Measurements from ENCODE around the gene TLK1. TPM values are rescaled to one million over a fixed set of nuclear protein-coding genes. Genes with fewer than 3 reads are reported as not detected.

TLK1 gene
- total RNA-seq, 4 donors from 2014 or later = 24.9 to 60.4 (median 38.3) TPM

DNA sequence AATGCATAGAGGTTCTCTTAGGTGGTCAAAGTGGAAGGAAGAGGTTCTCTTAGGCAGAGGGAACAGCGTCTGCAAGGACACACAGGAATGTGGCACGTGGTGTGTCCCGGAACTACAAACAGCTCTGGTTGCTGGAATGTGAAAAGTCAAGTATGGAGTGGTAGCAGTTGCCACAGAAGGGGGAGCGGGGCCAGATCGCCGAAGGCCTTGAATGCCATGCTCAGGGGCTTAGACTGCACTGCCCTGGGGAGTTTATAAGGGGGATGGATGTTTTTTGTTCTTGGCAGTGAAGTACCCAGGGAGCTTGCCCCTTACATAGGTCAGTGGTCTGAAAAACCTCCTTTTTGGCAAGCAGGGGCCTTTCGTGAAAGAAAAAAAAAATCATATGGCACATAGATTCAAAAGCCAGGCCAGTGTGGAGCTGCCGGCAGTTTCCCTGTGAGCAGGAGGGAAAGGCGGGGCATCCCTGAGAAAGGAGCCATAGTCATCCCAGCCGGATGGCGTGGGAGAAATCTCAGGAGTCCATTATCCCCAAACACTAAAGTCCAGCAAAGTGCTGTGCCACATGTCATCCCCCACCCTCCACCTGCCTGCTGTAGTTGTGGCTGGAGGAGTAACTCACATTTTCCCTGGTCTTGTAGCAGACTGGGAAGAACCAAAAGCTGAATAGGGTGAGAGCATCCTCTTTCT lies 186.2 kb downstream of the TLK1 start:
- H3K4me1 ChIP-seq = peaks cover 21% of the 10 kb centered on the region
- H3K9me3 ChIP-seq = no peaks in the 10 kb centered on the region
- no peak overlapping the region for H3K27ac ChIP-seq
- TF ChIP-seq POLR2AphosphoS5 (IDR thresholded peaks at IDR 0.05) (no peak), POLR2A (IDR thresholded peaks at IDR 0.05) (no peak), EP300 (IDR thresholded peaks at IDR 0.05) (no peak)
- TF ChIP-seq, protein P1, sequence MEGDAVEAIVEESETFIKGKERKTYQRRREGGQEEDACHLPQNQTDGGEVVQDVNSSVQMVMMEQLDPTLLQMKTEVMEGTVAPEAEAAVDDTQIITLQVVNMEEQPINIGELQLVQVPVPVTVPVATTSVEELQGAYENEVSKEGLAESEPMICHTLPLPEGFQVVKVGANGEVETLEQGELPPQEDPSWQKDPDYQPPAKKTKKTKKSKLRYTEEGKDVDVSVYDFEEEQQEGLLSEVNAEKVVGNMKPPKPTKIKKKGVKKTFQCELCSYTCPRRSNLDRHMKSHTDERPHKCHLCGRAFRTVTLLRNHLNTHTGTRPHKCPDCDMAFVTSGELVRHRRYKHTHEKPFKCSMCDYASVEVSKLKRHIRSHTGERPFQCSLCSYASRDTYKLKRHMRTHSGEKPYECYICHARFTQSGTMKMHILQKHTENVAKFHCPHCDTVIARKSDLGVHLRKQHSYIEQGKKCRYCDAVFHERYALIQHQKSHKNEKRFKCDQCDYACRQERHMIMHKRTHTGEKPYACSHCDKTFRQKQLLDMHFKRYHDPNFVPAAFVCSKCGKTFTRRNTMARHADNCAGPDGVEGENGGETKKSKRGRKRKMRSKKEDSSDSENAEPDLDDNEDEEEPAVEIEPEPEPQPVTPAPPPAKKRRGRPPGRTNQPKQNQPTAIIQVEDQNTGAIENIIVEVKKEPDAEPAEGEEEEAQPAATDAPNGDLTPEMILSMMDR (IDR thresholded peaks at IDR 0.05) = no peak
- WGBS = 53% methylated on average over 11 of the region's 11 CpGs
- no peaks in the 10 kb centered on the region for H3K36me3 ChIP-seq
- peak overlapping the region; percentile 76 for H3K4me3 ChIP-seq
- DNase-seq (ENCODE audit: low spot score in 2 of 2) = no peak
- no peaks in the 10 kb centered on the region for H3K27me3 ChIP-seq

DNA sequence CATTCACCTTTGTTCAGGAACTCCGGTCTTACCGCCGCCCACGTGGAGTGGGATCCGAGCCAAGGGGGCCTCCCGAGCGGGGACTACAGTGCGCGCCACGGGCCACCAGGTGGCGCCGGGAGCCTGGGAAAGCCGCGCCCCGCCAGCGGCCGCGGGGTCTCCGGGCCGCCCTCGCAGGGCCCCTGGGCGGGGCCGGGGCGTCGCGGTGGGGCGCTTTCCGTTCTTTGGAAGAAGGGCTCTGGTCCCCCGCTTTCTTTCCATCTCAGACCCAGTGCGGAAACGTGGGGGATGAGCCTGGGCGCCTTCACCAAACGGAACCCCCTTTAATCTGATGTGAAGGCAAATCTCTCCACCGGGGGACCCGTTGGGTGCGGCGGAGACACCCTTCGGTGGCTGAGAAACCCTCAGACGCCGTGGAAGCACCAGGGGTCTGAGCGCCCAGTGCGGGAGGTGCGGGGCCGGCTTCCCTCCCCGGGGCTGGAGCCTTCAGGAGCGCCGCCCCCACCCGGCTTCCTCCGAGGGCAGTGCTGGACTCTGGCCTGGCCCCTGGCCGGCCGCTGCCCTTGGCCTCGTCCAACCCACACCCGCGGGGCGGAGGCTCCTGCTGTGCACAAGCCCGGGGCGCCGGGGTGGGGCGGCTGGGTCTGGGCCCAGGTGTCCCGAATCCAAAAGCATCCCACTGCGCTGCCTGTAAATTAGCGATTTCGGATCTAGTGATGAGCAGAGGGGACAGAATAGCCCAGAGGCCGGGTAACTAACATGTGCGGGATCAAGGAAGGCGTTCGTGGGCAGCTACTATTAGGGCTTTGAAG lies 187.0 kb downstream of the TLK1 start:
- 16% methylated on average over 15 of the region's 67 CpGs for WGBS
- TF ChIP-seq POLR2A (IDR thresholded peaks at IDR 0.05) = no peak
- TF ChIP-seq, protein P1 (IDR thresholded peaks at IDR 0.05) = peak; percentile 97 to 99
- no peaks in the 10 kb centered on the region for H3K36me3 ChIP-seq
- H3K4me1 ChIP-seq = peaks cover 21% of the 10 kb centered on the region
- no peaks in the 10 kb centered on the region for H3K9me3 ChIP-seq
- peak; percentile 91 to 92 for DNase-seq (ENCODE audit: low spot score in 2 of 2)
- H3K27ac ChIP-seq = peak overlapping the region; percentile 71
- H3K27me3 ChIP-seq = no peaks in the 10 kb centered on the region
- peak overlapping the region; percentile 76 for H3K4me3 ChIP-seq

DNA sequence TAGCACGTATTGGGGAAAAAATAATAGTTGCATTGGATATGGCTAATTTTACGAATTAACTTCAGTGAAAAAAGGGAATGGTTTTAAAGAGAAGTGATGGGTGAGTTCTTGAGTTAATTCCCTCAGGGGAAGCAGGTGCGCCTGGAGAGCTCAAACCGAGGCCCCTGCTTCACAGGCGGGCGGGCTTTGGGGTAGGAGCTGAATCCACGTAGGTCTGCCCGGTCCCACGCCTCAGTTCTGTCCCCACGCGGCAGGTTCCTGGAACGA lies 187.5 kb downstream of the TLK1 start:
- Histone ChIP-seq H3K9me3 (no peaks in the 10 kb centered on the region), H3K27ac (no peak overlapping the region), H3K4me1 (peaks cover 21% of the 10 kb centered on the region), H3K27me3 (no peaks in the 10 kb centered on the region), H3K36me3 (peaks cover 4% of the 10 kb centered on the region), H3K4me3 (peak overlapping the region; percentile 76)
- TF ChIP-seq, protein P1 (IDR thresholded peaks at IDR 0.05) = no peak
- TF ChIP-seq POLR2A (IDR thresholded peaks at IDR 0.05) = no peak
- no peak for TF ChIP-seq EP300 (IDR thresholded peaks at IDR 0.05)
- no peak for TF ChIP-seq POLR2AphosphoS5 (IDR thresholded peaks at IDR 0.05)
- WGBS = 2% methylated on average over 12 of the region's 12 CpGs
- DNase-seq (ENCODE audit: low spot score in 2 of 2) = no peak

DNA sequence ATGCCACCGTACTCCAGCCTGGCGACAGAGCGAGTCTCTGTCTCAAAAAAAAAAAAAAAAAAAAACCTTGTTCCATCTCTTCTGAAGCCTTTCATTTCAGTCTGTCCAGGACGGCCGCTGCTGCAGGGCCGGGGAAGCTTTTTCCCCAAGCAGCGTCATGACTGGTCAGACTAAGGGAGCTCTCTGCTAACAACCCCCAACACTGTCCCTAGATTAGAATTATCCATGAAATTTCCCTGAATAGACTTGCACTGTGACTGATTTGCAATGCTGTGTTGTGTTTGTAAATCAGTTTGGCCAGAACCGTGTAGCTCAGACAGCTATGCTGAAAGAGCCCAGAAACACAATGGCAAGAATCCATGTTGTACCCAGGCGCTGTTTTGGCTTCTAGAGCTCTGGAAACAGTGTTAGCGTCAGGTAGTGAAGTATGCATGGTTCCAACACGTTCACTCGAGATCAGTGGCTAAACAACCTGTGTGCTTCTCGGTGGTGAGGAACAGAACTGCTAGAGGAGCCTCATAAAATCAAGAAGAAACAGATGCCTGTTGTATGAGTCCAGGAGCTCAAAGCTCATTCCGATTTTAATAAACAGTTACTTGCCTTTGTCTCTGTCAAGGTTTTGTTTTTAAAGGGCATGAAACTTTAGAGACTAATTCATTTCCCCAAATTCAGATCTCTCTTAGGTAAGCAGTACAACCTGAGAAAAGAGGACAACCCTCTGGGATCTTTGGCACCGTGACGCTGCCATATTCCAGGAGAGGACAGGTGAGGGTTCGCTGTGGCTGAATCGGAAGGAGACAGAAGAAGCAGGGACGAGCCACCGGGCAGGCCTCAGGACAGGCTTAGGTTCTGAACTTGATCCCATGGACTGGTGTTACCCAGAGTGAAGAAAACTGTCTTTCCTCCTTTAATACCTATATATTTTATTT lies 188.1 kb downstream of the TLK1 start:
- Histone ChIP-seq H3K4me3 (peak overlapping the region; percentile 76), H3K36me3 (peaks cover 5% of the 10 kb centered on the region), H3K27me3 (no peaks in the 10 kb centered on the region), H3K27ac (no peak overlapping the region), H3K9me3 (no peaks in the 10 kb centered on the region), H3K4me1 (peaks cover 21% of the 10 kb centered on the region)
- WGBS = 54% methylated on average over 20 of the region's 20 CpGs
- TF ChIP-seq EP300 (IDR thresholded peaks at IDR 0.05) = no peak
- no peak for TF ChIP-seq POLR2A (IDR thresholded peaks at IDR 0.05)
- TF ChIP-seq POLR2AphosphoS5 (IDR thresholded peaks at IDR 0.05) = no peak
- TF ChIP-seq, protein P1 (IDR thresholded peaks at IDR 0.05) = no peak
- DNase-seq (ENCODE audit: low spot score in 2 of 2) = no peak
